Activated CD8-positive, alpha-beta memory T cell treated with anti-CD3 and anti-CD28 coated beads for 24 hours (primary cell): ENCODE measurements around the gene FHL2.
A peak's percentile ranks its signal among the peaks of the same experiment; 100 is the strongest.

Experiments used
- DNase-seq: peaks from one replicate; pipeline ENCODE4 v3.0.0-alpha.2; 2020

The FHL2 gene

DNA sequence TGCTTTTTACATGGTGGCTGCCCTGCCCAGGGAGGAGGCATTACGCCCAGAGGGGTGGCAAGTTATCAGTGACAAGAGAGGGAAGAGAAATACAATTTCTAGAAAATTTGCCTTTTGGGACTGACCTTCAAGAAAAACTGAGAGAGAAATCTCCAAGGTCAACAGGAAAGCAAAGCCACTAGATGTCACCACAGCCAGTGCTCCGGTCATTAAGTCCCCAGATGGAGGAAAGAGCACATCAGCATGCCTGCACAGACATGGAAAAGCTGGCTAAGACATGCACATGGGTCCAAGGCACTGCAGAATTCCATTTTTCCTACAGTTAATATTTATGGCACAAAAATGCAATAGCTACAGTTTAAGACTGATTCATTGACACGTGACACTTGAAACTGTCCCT lies 21.0 kb downstream of the FHL2 start:
- DNase-seq, result no peak

DNA sequence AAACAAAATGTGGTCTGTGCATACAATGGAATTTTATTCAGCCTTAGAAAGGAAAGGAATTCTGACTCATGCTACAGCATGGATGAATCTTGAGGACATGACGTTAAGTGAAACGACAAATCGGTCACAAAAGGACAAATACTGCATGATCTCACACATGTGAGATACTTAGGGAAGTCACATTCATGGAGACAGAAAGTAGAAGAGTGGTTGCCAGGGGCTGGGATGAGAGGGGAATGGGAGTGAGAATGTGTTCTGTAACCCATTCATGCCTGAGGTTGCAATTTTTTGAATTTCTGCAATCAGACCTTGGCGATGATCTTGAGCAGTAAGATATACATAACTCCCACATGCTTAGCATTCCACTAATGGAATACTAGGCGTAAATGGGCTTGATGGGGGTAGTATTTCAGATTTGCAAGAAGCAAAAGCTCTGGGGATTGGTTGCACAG lies 22.0 kb downstream of the FHL2 start:
- DNase-seq, result no peak

DNA sequence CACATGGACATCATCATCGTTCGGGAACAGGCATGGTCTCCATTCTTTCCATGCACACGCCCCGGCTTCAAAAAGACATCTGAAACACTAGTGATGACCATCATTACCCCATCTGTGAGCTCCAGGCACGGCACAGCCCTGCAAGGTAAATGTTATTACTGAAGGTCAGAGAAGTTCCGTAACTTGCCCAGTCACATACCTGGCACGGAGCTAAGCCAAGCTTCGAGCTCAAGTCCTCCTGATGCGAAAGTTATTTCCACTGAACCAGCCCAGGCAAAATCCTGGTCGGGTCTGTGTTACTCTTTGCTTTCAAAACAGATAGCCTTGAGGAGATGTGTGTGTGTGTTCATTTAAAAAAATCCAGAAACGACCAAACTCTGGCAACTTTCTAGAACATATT lies 22.8 kb downstream of the FHL2 start:
- no peak for DNase-seq

DNA sequence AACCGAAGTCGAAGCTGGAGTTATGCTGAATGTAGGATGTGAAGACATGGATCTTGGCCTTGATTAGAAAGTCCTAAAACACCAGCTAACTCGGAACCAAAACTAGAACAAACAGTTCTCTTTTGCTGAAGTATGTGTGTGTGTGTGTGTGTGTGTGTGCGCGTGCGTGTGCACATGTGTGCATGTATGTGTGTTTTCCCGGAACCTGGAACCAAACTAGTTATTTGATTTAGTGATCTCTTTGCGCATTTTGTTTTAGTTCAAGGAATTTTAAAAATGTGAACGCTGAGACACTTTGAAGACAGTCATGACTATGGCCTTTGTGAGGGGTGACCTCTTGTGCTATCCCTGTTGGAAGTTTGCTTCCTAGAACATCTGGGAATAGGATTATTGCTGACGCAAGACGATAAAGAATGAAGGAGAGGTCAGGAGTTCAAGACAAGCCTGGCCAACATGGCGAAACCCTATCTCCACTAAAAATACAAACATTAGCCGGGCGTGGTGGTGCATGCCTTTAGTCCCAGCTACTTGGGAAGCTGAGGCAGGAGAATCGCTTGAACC lies 23.8 kb downstream of the FHL2 start:
- no peak for DNase-seq

DNA sequence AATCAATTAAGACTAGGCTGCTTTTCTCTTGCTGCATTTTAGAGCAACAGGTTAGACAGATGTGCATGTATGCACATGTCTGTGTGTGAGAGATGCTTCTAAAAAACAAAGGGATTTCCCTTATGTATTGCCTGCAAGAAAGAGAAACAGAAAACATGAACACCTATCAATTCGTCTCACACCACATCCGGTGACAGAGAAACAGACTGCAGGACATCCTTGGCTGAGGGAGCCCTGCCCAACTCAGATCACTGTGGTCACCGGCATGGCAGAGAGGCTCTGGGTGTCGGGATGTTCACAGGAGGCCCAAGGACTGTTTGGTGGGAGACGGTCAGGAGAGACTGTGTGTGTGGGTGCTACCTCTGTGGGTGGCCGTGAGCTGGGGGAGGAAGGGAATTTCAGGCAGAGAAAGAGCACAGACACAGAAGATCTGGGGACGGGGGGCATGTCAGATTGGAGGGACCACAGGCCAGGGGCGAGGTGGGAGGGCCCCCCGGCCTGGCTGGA lies 24.9 kb downstream of the FHL2 start:
- DNase-seq, result no peak

DNA sequence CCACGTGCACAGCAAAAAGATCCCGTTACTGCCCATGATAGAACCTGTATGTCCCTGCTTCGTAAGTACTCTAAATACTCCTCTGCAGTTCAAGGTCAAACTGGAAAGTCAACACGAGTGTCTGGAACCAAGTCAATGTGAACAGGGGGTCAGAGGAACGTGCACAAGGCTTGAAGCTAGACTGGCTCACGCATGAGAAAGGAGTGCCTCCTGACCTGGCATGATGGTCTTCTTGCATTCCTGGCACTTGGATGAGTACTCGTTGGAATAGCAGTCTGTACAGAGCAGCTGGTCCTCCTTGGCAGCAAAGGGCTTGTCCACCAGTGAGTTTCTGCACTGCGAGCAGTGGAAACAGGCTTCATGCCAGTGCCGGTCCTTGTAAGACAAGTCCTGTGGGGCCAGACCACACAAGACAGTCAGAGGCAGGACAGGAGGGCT lies 25.5 kb downstream of the FHL2 start:
- DNase-seq, result no peak

DNA sequence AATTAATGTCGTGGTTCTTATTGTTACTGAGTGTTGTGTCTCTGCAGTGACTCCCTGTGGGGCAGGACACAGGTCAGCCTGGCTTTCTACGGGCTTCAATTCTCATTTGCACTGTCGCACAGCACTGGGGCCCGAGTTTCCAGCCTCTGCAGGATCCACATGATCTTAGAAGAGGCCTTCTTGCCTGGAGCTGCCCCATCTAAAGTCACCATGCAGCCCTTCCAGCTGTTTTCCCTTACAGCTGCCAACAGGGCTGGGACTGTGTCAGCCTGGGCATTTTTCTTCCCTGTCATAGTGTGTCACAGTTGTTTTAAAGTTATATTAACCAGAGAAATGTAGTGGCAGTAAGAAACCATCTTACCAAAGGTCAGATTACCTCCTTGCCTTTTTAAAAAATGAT lies 27.0 kb downstream of the FHL2 start:
- DNase-seq, result no peak

DNA sequence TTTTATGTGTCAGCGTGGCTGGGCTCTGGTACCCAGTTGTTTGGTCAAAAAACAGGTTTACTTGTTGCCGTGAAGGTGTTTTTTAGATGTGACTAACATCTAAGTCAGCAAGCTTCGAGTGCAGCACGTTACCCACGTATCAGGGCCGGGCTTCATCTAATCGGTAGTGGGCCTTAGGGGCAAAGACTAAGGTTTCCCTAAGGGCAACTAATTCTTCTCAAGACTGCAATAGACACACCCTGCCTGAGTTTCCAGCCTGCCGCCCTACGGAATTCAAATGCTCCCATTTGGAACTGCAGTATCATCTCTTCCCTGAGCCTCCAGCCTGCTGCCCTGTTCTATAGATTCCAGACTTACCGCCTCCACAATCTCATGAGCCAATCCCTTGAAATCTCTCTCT lies 27.7 kb downstream of the FHL2 start:
- DNase-seq, result no peak

DNA sequence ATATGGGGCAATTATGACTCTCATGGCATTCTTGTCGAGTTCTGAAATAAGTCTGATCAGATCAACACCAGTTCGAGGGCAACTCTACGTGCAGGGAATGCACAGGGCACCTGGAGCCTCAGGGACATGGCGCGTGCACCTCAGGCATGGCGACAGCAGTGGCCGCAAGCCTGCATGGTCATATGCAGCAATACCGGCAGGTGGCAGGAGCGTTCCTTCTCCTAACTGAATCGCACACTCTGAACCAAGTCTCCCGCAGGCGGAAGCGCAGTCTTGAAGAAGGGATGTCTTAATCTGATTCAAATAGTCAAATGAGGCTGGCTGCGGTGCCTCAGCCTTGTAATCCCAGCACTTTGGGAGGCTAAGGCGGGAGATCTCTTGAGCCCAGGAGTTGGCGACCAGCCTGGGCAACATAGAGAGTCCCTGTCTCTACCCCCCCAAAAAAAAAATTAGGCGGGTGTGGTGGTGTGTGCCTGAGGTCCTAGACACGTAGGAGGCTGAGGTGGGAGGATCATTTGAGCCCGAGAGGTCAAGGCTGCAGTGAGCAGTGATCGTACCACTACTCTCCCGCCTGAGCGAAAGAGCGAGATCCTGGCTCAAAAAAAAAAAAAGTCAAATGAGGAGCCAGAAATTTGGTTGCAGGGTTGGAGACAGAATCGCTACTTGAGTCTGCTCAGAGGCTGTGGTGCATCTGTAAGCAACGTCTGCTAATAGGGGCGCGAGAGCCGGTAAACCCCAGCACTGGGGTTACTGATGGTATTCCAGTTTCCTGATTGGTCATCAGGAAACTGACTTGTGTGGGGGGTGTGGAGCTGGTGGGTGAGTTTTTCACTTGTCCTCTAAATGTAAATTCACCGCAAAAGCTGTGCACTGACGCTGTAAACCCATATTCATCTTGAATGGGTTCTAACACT lies 28.8 kb downstream of the FHL2 start:
- peak; percentile 94 for DNase-seq

DNA sequence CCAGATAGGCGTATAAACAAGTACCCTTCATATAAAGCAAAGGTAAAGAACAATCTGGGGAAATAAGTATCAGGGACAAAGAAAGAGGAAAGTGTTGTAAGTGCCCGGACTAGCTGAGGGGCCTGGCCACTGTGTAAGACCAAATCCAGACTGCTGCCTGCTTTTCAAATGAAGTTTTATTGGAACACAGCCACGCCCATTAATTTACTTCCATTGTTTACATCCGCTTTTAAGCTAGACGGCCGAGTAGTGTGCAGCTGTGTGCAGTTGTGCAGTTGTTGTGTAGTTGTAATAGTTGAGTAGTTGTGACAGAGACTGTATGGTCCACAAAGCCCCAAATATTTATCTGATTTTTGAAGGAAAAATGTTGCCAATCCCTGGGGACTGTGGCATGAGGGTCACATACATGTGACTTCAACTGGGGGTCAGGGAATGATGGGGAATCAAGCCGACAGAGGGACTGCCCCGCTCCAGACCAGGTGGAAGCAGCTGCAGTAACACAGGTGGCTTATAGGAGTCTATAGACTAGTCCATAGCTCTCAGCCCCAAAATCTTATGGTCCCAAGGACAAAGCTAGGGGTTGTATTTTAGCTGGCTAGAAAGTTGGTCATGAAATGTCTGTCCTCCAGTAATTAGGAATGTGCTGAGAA lies 30.0 kb downstream of the FHL2 start:
- no peak for DNase-seq

DNA sequence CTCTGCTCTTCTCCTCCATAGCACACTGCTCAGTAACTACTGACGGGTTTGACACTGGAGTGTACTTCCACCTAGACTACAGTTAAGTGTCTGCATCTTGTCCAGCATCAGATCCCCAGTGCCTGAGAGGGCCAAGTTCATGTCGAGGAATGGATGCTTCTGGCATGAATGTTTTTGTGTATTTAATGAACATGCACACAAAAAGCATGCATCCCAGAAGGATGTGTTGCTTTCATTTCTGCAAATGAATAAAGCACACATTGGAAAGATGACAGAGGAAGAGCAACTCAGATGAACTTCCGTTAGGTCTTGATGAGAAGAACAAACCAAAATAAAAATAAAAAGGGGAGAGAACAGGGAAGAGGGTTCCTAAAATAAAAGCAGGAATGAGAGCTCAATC lies 33.6 kb downstream of the FHL2 start:
- DNase-seq, result no peak

DNA sequence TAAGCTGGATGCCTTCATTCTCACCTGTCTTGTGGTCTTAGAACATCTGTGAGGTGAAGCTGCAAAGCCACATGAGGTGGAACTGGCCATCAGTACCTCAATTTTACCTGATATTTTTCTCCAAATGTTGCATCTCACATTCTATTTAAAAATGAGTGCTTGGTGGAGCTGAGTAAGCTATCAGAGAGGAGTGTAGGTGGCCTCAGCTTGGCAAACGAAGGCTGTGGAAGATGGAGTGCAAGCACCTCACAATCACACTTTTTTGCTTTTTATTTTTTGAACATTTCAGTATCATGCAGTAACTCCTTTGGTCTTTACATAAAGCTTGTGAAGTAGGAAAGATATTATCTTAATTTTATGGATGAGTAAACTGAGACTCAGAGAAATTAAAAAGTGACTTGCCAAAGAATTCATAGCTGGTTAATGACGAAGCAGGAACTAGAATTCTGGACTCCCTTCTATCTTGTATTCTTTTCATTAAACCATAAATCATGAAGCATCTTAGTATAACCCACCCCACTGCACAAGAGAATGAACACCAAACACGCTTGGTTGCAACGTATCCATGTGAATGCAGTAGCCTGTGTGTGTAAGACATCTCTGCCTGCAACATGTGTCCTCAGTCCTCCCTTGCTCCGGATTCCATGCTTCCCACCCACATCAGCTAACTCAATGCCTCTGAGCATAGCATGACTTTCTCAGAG lies 34.3 kb downstream of the FHL2 start:
- DNase-seq, result no peak

DNA sequence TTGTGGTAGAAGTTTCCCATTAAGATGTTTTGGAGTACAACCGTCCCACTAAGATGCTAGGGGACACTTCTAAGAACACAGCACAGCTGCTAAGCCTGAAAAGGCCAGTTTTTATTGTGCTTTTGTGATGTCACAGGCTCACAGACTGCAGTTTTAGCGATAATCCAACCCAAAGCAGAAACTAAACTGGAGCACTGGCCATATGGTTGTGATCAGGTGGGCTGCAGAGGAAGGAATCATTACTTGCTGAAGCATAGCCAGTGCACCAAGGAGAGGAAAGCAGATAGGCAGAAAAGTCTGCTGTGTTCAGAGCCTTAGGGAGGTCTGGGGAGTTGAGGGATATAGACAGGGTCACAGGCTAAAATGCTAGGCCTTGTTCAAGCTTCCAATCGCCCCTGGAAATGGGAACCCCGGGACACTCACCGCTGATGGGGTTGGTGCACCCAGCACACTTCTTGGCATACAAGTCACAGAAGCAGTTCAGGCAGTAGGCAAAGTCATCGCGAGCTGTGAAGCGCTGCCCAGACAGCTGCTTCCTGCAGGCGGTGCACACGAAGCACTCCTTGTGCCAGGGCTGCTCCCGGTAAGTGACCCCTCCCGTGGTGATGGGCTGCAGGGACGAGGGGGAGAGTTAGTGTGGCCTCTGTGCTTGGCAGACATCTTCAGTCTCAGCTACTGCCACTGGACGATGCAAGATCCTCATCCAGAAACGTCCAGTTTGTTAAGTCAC lies 35.8 kb downstream of the FHL2 start:
- no peak for DNase-seq

DNA sequence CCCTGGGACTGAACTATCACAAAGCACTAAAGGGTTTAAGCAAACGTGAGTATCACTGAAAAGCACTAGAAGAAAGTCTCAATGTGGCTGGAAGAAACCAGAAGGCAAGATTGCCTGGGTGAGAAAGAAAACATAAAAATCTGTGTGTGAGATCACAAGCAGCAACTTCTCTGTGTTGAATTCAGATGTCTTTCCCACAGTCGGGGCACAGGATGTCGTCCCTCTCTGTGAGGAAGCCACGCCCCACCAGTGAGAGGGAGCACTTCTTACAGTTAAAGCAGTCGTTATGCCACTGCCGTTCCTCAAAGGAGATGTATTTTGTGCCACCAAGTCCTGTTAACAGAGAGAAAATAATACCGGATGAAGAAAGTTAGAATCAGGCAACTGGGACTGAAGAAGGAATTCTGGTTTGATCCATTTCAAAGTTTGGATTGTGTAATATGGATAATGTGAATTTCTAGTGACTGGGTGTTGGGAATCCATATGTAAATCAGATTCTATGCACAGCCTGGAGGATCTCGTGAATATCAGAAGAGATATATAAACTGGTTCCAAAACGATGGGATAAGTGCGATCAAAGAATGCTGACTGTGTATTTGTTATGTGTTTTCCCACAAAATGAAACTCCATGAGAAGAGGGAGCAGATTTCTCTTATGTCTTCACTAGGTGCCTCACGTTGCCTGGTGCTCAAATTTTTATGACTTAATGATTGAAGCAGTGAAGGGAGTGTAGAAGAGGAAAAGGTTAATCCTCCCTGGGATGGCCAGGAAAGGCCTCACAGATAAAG lies 37.6 kb downstream of the FHL2 start:
- DNase-seq, result no peak

DNA sequence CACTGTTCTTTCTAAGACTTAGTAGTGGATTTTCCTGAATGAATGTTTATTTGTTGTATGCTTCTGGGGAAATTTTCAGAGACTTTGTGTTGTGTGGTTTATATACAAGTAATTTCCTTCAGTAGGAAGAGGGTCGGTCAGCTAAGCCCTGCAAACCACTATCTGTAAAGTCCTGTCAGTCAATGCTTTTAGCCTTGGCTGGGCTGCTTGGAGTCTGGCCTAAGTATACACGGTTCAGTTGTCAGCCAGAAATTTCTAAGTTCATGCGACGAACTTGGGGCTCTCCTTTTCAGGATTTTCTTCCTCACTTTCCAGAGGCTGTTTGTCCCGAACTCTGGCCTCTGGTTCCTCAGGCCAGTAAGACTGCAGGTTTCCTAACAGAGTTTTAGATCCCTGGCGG lies 40.3 kb downstream of the FHL2 start:
- no peak for DNase-seq

DNA sequence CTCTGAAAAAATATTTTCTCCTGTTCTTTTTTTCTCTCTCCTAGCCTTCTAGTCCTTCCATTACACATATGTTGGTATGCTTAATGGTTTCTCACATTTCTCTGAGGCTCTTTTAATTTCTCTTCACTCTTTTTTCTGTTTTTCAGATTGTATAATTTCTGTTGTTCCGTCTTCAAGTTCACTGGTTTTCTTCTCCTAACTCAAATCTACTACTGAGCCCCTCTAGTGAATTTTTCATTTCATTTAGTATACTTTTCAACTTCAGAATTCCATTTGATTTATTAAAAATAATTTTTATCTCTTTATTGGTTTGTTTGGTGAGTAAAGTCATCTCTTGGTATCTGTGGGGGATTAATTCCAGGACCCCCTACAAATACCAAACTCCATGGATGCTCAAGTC lies 41.7 kb downstream of the FHL2 start:
- no peak for DNase-seq

DNA sequence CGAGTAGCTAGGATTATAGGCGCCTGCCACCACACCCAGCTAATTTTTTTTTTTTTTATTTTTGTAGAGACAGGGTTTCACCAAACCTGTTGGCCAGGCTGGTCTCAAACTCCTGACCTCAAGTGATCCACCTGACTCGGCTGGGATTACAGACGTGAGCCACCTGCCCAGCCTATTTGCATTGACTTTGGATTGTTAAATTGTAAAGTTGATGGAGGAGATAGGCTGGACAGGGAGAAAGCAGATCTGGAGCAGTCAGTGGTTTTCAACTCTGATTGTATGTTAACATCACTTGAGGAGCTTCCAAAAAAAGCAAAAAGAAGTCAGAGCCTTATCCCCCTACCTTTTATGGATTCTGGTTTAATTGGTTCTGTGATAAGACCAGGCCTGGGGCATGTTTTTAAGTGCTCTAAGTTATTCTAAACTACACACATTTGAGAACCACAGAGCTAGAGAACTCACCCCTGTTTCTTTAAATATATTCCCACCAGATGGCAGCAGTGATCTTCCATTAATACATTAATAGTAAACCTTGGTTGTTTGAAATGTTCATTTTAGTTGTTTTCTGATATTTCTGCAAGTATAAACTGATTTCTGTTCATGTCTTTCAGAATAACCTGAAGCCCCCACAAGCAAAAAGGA lies 54.0 kb downstream of the FHL2 start:
- DNase-seq, result no peak

DNA sequence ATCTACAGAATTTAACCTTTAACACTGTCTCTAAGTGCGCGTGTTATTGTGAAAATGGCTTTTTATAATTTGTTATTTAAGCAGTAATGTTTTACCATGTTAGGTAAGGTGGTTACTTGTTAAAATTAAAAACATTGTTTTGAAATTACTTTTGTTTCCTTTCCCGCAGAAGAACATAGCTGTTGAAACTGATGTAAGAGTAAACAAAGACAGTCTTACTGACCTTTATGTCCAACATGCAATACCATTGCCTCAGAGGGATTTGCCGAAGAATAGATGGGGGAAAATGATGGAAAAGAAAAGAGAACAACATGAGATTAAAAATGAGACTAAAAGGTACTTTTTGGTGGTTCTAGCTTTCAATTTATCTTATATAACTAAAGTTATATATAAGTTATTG lies 59.4 kb downstream of the FHL2 start:
- no peak for DNase-seq

DNA sequence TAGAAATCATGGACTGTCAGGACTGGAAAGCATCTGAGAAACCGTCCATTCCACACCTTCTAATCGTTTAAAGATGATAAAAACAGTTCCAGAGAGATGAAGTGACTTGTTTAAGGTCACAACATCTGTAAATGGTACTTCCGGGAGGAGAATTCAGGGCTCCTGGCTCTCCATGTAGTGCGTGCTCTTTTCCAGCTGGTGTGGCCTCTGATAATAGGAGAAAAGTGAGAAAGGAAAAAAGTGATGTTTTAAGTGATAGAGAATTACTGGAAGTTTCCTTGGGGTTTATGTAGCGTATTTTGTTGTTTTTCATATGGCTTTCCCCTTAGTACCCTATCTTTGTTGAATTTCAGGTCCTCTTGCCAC lies 60.8 kb downstream of the FHL2 start:
- DNase-seq, result no peak

DNA sequence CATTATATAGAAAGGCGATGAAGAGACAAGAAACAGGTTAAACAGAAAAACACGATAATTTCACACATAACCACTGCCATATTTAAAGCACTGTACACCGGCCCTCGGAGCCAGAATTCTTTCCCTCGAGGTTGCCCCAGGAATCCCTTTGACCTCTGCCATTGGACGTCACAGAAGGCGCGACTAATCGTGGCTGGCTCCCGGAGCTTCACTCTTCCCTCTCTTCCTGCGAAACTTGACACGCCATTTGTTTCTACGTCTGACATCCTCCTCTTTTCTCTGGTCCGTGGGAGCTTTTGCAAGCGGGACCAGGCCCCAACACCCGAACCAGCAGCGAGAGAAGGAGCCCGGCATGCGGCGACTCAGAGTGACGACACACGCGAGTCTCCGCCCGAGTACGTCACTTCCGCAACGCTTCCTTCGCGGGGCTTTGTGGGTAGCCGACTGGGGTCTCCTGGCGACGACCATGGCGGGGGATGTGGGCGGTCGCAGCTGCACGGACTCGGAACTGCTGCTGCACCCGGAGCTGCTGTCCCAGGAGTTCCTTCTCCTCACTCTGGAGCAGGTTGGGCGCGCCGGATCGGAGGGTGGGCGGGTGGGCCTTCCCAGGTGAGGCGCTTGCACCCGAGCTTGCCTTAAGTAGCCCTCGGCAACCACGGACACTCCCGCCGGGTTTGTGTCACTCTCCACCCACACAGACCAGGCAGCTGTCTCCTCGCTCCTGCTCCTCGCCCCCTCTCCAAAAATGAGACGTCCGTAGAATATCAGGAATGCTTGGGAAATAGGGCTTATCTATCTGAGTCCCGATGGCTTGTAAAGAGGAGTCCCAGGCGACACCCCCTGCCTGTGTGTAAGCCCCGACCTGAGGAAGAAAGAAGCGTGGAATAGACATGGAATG lies 61.5 kb downstream of the FHL2 start, which contains the start of gene C2orf49:
C2orf49 (plus strand) TSS at position 419 of the 898 bp plus-strand sequence; CDS start at position 467, 48 bp downstream.
- peak; percentile 96 for DNase-seq
